Activated CD8-positive, alpha-beta T cell treated with anti-CD3 and anti-CD28 coated beads for 36 hours (primary cell): ENCODE measurements around the gene STAT6. TPM values are rescaled to one million over a fixed set of nuclear protein-coding genes. Genes with fewer than 3 reads are reported as not detected.

ENCODE experiments used
- ATAC-seq: fragments of 200-7000 bp; cut with Tn5 transposase; one replicate; pipeline ENCODE4 v1.10.0; 2021; ENCODE audit warnings: mild to moderate bottlenecking, moderate library complexity
- CTCF ChIA-PET: fragments of 350-600 bp; sonication (Branson Sonifier 250); formaldehyde crosslinking; loops from one replicate; lab custom pipeline; 2021; ENCODE audit warnings: antibody characterized with exemption; lab: Charles Lee
- POLR2A ChIA-PET: fragments of 350-600 bp; sonication (Branson Sonifier 250); formaldehyde crosslinking; loops from one replicate; lab custom pipeline; 2021; ENCODE audit warnings: antibody characterized with exemption; lab: Charles Lee
- DNase-seq: peaks from one replicate; pipeline ENCODE4 v3.0.0-alpha.2; 2020
- H3K27ac Mint-ChIP-seq: one replicate; pipeline ENCODE4 v1.8.0; 2021; ENCODE audit warnings: mild to moderate bottlenecking, mixed read lengths
- H3K27me3 Mint-ChIP-seq: one replicate; pipeline ENCODE4 v1.8.0; 2021; ENCODE audit warnings: mixed read lengths
- H3K36me3 Mint-ChIP-seq: one replicate; pipeline ENCODE4 v1.8.0; 2021; ENCODE audit warnings: low read depth, mixed read lengths
- H3K4me1 Mint-ChIP-seq: one replicate; pipeline ENCODE4 v1.8.0; 2021; ENCODE audit warnings: low read depth, mixed read lengths
- H3K4me3 Mint-ChIP-seq: one replicate; pipeline ENCODE4 v1.8.0; 2021; ENCODE audit warnings: mild to moderate bottlenecking, moderate library complexity, mixed read lengths
- H3K9me3 Mint-ChIP-seq: one replicate; pipeline ENCODE4 v1.8.0; 2021; ENCODE audit warnings: mixed read lengths
- CTCF ChIP-seq: fragments of 200-600 bp; IDR thresholded peaks from one replicate; pipeline ENCODE4 v1.8.0; 2022; ENCODE audit warnings: antibody characterized with exemption, mild to moderate bottlenecking
- intact Hi-C: fragments of 100-400 bp; cut with micrococcal nuclease; formaldehyde crosslinking; loops from one replicate; pipeline ENCODE4 v1.10.0; 2022
- total RNA-seq, 2 experiments: library from RNA; stranded (reverse); gene quantifications; one replicate each; pipeline ENCODE4 v1.2.3, GENCODE V29; 2021

STAT6 gene
- total RNA-seq, 2 experiments from 2014 or later = 207 to 209 TPM

DNA sequence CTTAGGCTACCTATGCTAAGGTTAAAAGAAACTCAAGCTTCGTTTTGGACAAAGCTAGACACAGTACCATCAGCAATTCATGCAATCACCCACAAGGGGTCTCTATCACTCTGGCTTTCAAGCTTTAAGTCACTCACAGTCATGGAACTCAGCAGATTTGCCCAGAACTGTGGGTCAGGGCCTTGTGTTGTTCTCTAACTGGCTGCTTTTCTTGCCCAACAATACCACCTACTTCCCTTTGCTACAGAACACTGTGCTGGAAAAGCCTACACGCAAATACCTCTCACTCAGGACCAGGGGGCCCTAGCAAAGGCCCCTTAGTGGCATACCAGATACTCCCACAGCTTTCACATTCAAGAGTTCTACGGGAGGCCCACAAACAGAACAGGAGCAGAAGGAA lies 41.6 kb downstream of the STAT6 start:
- CTCF ChIA-PET = interaction anchor here (0.6 to 9.0 kb wide), 29 partner anchors 9 to 173 kb away, joined by 3 to 193 read pairs (median 5); partner anchors contain the start of genes NAB2, NEMP1 and STAT6
- peak overlapping the region; percentile 90 for H3K27ac Mint-ChIP-seq
- peak overlapping the region; percentile 62 for H3K4me3 Mint-ChIP-seq
- peaks cover 71% of the 10 kb centered on the region for H3K4me1 Mint-ChIP-seq
- TF ChIP-seq CTCF = peak; percentile 86
- intact Hi-C loops = loop anchor here (1.0 to 10.0 kb wide), 2 partner anchors 24 to 385 kb away; partner anchors contain the start of gene PTGES3
- H3K27me3 Mint-ChIP-seq = no peaks in the 10 kb centered on the region
- H3K9me3 Mint-ChIP-seq = peaks cover 4% of the 10 kb centered on the region
- POLR2A ChIA-PET = interaction anchor here (0.6 to 9.6 kb wide), 10 partner anchors 9 to 344 kb away, joined by 3 to 155 read pairs (median 4); partner anchors contain the start of genes NAB2, NACA, NEMP1 and STAT6
- H3K36me3 Mint-ChIP-seq = peaks cover 73% of the 10 kb centered on the region
- ATAC-seq (peak; percentile 90), DNase-seq (peak; percentile 79)

DNA sequence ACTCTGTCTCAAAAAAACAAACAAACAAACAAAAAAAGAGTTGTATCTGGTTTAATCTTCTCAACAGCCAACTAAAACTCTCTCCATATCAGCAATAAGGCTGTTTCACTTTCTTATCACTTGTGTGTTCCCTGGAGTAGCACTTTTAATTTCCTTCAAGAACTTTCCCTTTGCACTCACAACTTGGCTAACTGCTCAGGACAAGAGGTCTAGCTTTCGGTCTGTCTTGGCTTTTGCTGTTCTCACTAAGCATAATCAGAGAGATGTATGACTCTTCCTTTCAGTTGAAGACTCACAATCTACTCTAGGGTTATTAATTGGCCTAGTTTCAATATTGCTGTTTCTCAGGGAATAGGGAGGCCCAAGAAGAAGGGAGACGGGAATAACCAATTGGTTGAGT lies 44.9 kb downstream of the STAT6 start:
- no peak for DNase-seq
- ATAC-seq = no peak
- CTCF ChIA-PET = interaction anchor here (0.9 to 6.0 kb wide), 13 partner anchors 13 to 309 kb away, joined by 3 to 61 read pairs (median 5); partner anchors contain the start of genes NAB2, NEMP1, SHMT2 and STAT6
- H3K27ac Mint-ChIP-seq = peak overlapping the region; percentile 90
- H3K4me3 Mint-ChIP-seq = no peak overlapping the region
- H3K4me1 Mint-ChIP-seq = peaks cover 77% of the 10 kb centered on the region
- peaks cover 4% of the 10 kb centered on the region for H3K9me3 Mint-ChIP-seq
- H3K36me3 Mint-ChIP-seq = peaks cover 77% of the 10 kb centered on the region
- POLR2A ChIA-PET = interaction anchor here (0.6 to 5.4 kb wide), 12 partner anchors 10 to 79 kb away, joined by 3 to 58 read pairs (median 6); partner anchors contain the start of genes NAB2, NEMP1 and STAT6
- intact Hi-C loops = loop anchor here (10.0 kb wide), 1 partner anchor 381 kb away; the partner anchor contains the start of gene PTGES3
- H3K27me3 Mint-ChIP-seq = no peaks in the 10 kb centered on the region
- TF ChIP-seq CTCF = no peak

- peaks cover 63% of the 10 kb centered on the region for H3K4me1 Mint-ChIP-seq
- POLR2A ChIA-PET = interaction anchor here (0.6 to 5.4 kb wide), 5 partner anchors 16 to 141 kb away, joined by 3 to 58 read pairs (median 3); partner anchors contain the start of gene STAT6
- peak overlapping the region; percentile 90 for H3K27ac Mint-ChIP-seq
- DNase-seq (peak; percentile 86), ATAC-seq (peak; percentile 83)
- H3K27me3 Mint-ChIP-seq = no peaks in the 10 kb centered on the region
- intact Hi-C loops = loop anchor here (2.0 to 10.0 kb wide), 2 partner anchors 47 to 379 kb away; partner anchors contain the start of genes PTGES3 and STAT6
- H3K36me3 Mint-ChIP-seq = peaks cover 74% of the 10 kb centered on the region
- peak overlapping the region; percentile 67 for H3K4me3 Mint-ChIP-seq
- peaks cover 4% of the 10 kb centered on the region for H3K9me3 Mint-ChIP-seq
- no peak for TF ChIP-seq CTCF
- CTCF ChIA-PET = interaction anchor here (1.7 to 6.0 kb wide), 14 partner anchors 11 to 119 kb away, joined by 4 to 66 read pairs (median 14); partner anchors contain the start of genes MYO1A, NAB2, NEMP1 and STAT6
Measured at GRCh38 chr12:57063991-57064685, 47.0 kb downstream of the STAT6 start.

DNA sequence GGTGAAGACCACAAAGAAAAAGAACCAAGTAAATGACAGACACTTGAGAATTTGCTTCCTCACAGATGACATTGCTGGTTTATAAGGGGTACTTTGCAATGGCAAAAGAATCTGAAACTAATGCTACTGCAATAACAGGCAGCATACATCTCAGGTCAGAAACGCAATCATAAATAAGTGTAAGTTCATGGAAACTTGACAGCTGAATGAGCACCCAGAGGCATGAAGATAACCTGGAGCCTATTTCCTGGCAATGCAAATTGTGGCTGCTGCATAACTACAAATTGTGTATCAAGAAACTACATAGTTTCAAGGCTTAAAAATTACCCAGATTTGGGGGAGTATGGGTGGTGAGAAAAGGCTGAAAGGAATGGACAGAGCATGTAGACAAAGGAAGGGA lies 52.7 kb downstream of the STAT6 start:
- CTCF ChIA-PET = interaction anchor here (0.8 to 5.6 kb wide), 8 partner anchors 8 to 56 kb away, joined by 3 to 66 read pairs (median 3); partner anchors contain the start of genes MYO1A and STAT6
- no peak for ATAC-seq
- Mint-ChIP-seq H3K36me3 (peaks cover 73% of the 10 kb centered on the region), H3K4me3 (no peak overlapping the region), H3K4me1 (peaks cover 42% of the 10 kb centered on the region), H3K27ac (peak overlapping the region; percentile 60), H3K9me3 (no peaks in the 10 kb centered on the region), H3K27me3 (no peaks in the 10 kb centered on the region)
- POLR2A ChIA-PET = interaction anchor here (1.2 to 1.9 kb wide), 3 partner anchors 11 to 54 kb away, joined by 4 to 7 read pairs (median 4); partner anchors contain the start of gene NEMP1
- no peak for DNase-seq
- intact Hi-C loops = no loop called here
- no peak for TF ChIP-seq CTCF
